ENCODE measurements around the gene UNC5A. TPM values are rescaled to one million over a fixed set of nuclear protein-coding genes. Genes with fewer than 3 reads are reported as not detected.

The UNC5A gene
- total RNA-seq, 1 donor from 2014 or later = 2.8 TPM

- no peaks in the 10 kb centered on the region for H3K9me3 Mint-ChIP-seq (ENCODE audit: low read depth)
- no peak for TF ChIP-seq CTCF (IDR thresholded peaks at IDR 0.05; ENCODE audit: unreplicated experiment)
- no peak for DNase-seq (ENCODE audit: low spot score, unreplicated experiment)
- peaks cover 13% of the 10 kb centered on the region for H3K36me3 Mint-ChIP-seq (ENCODE audit: insufficient read depth)
- H3K27ac Mint-ChIP-seq = no peak within 1 kb of the TSS
- H3K27me3 Mint-ChIP-seq = peaks cover 43% of the 10 kb centered on the region
- H3K4me3 Mint-ChIP-seq (ENCODE audit: low read depth) = no peak within 1 kb of the TSS
- peaks cover 16% of the 10 kb centered on the region for H3K4me1 Mint-ChIP-seq (ENCODE audit: low read depth)
These were observed 89.0 kb downstream of the UNC5A start, which contains the start of gene HK3 for GRCh38 chr5:176899296-176899891. HK3 (minus strand) TSS chr5:176899346; CDS start chr5:176896159, 3,187 bp downstream.

- H3K4me3 Mint-ChIP-seq (ENCODE audit: low read depth) = no peak overlapping the region
- no peak overlapping the region for H3K27ac Mint-ChIP-seq
- no peaks in the 10 kb centered on the region for H3K9me3 Mint-ChIP-seq (ENCODE audit: low read depth)
- peaks cover 18% of the 10 kb centered on the region for H3K4me1 Mint-ChIP-seq (ENCODE audit: low read depth)
- no peak for DNase-seq (ENCODE audit: low spot score, unreplicated experiment)
- H3K27me3 Mint-ChIP-seq = peaks cover 43% of the 10 kb centered on the region
- no peak for TF ChIP-seq CTCF (IDR thresholded peaks at IDR 0.05; ENCODE audit: unreplicated experiment)
- H3K36me3 Mint-ChIP-seq (ENCODE audit: insufficient read depth) = peaks cover 18% of the 10 kb centered on the region
These were observed 89.8 kb downstream of the UNC5A start for GRCh38 chr5:176899946-176900779.

GRCh38 chr5:176900780-176901204, 90.4 kb downstream of the UNC5A start:
- Mint-ChIP-seq H3K4me1 (ENCODE audit: low read depth) (peaks cover 20% of the 10 kb centered on the region), H3K36me3 (ENCODE audit: insufficient read depth) (peaks cover 24% of the 10 kb centered on the region), H3K4me3 (ENCODE audit: low read depth) (no peak overlapping the region), H3K27ac (no peak overlapping the region), H3K9me3 (ENCODE audit: low read depth) (no peaks in the 10 kb centered on the region), H3K27me3 (peaks cover 40% of the 10 kb centered on the region)
- DNase-seq (ENCODE audit: low spot score, unreplicated experiment) = no peak
- no peak for TF ChIP-seq CTCF (IDR thresholded peaks at IDR 0.05; ENCODE audit: unreplicated experiment)

- Mint-ChIP-seq H3K27me3 (peaks cover 35% of the 10 kb centered on the region), H3K4me1 (ENCODE audit: low read depth) (peaks cover 20% of the 10 kb centered on the region), H3K4me3 (ENCODE audit: low read depth) (no peak overlapping the region), H3K36me3 (ENCODE audit: insufficient read depth) (peaks cover 27% of the 10 kb centered on the region), H3K27ac (no peak overlapping the region), H3K9me3 (ENCODE audit: low read depth) (no peaks in the 10 kb centered on the region)
- DNase-seq (ENCODE audit: low spot score, unreplicated experiment) = no peak
- TF ChIP-seq CTCF (IDR thresholded peaks at IDR 0.05; ENCODE audit: unreplicated experiment) = no peak
These were observed 91.1 kb downstream of the UNC5A start for GRCh38 chr5:176901260-176902101.

All from progenitor cell of endocrine pancreas (in vitro differentiated cells).